ENCODE measurements around the gene OR2L13.

- TF ChIP-seq CTCF (IDR thresholded peaks at IDR 0.05; ENCODE audit: low read depth, low read length, poor library complexity, severe bottlenecking) (no peak), EZH2phosphoT487 (IDR thresholded peaks at IDR 0.05; ENCODE audit: borderline replicate concordance, low read length) (no peak)
Observed at GRCh38 chr1:248065071-248065470, 29.9 kb upstream of the OR2L13 start.
